Measurements from ENCODE around the gene TMEM150A. TPM values are rescaled to one million over a fixed set of nuclear protein-coding genes. Genes with fewer than 3 reads are reported as not detected.

The TMEM150A gene
- total and polyA plus RNA-seq, 2 of the 4 experiments (the other 2 are of a cell fraction): 4.8 to 16.3 TPM

GRCh38 chr2:85647823-85648526 lies 45.5 kb upstream of the TMEM150A start:
- peak overlapping the region; percentile 18; the same call in 1 of the 2 replicates for H2BK20ac ChIP-seq (ENCODE audit: low read depth, low read length)
- no TSS peak for BruUV-seq (replicated peaks)
- peaks cover 52% of the 10 kb centered on the region for H3K36me3 ChIP-seq (ENCODE audit: control insufficient read depth, insufficient read depth, low read length)
- no peak overlapping the region; the same call in 1 of the 2 replicates for H4K5ac ChIP-seq (ENCODE audit: low read depth, low read length)
- ChIA-PET CTCF (interaction anchor here (1.1 to 3.9 kb wide), 4 partner anchors 11 to 61 kb away, joined by 5 to 31 read pairs (median 8); no protein-coding TSS in a partner anchor), POLR2A (ENCODE audit: unreplicated experiment) (no interaction called here)
- no peaks in the 10 kb centered on the region for H3K9me3 ChIP-seq (ENCODE audit: control insufficient read depth, insufficient read depth, low read length)
- H3K9me1 ChIP-seq (ENCODE audit: insufficient read depth, low read length): peaks cover 15% of the 10 kb centered on the region
- no peak overlapping the region for H2AFZ ChIP-seq (replicated peaks; ENCODE audit: low read length, poor library complexity)
- no peak overlapping the region for H3K56ac ChIP-seq (ENCODE audit: extremely low read depth, insufficient read depth, low read length)
- intact Hi-C loops (cut with micrococcal nuclease): loop anchor here (1.0 kb wide), 2 partner anchors 59 to 166 kb away; no protein-coding TSS in a partner anchor
- no peak overlapping the region for H3K4me2 ChIP-seq (ENCODE audit: low read depth, low read length)
- H2BK120ac ChIP-seq (ENCODE audit: low read depth, low read length): peak overlapping the region; percentile 13; the same call in 1 of the 2 replicates
- 94% methylated on average over 5 of the region's 10 CpGs; no CpG with 5 or more reads in 1 of the 2 experiments for WGBS, 2 experiments (ENCODE audit: extremely low coverage in 2 of 2, insufficient read length in 1 of 2)
- H4K8ac ChIP-seq (ENCODE audit: low read depth in 2 of 2, low read length in 2 of 2): peak overlapping the region; percentile 67 to 77; a peak in 2 of 4 replicates
- H4K20me1 ChIP-seq (ENCODE audit: insufficient read depth, low read length): peaks cover 14% of the 10 kb centered on the region
- peak overlapping the region; percentile 53; the same call in 1 of the 2 replicates for H3K27ac ChIP-seq (ENCODE audit: insufficient read depth, low read length)
- no peak overlapping the region for H3K23ac ChIP-seq (ENCODE audit: low read depth, low read length)
- 0 out of 2 replicates have a peak overlapping the region, but pooled peaks have one; percentile 20 for H3K14ac ChIP-seq (replicated peaks; ENCODE audit: low read depth, low read length)
- peak overlapping the region; percentile 20; the same call in 1 of the 2 replicates for H3K18ac ChIP-seq (ENCODE audit: low read depth, low read length)
- H2BK5ac ChIP-seq (ENCODE audit: low read depth, low read length, poor library complexity, severe bottlenecking): peak overlapping the region; percentile 96
- no peak overlapping the region for H3K4me3 ChIP-seq (ENCODE audit: insufficient read depth, low read depth, low read length)
- in situ Hi-C loops (cut with MboI; ENCODE audit: low sequenced_read_pairs): loop anchor here (5.0 kb wide), 1 partner anchor 59 kb away; no protein-coding TSS in a partner anchor
- H3K4me1 ChIP-seq (ENCODE audit: control insufficient read depth, insufficient read depth, low read length): peaks cover 24% of the 10 kb centered on the region
- dilution Hi-C loops (cut with HindIII; ENCODE audit: low sequenced_read_pairs, unreplicated experiment): no loop called here
- TF ChIP-seq RAD21 (IDR thresholded peaks at IDR 0.05; ENCODE audit: low read length) (no peak), CEBPB (IDR thresholded peaks at IDR 0.05; ENCODE audit: low read depth, low read length) (no peak), MXI1 (IDR thresholded peaks at IDR 0.05; ENCODE audit: borderline replicate concordance, low read depth, low read length) (no peak), SMC3 (IDR thresholded peaks at IDR 0.05; ENCODE audit: low read depth, low read length) (no peak), BHLHE40 (IDR thresholded peaks at IDR 0.05; ENCODE audit: low read depth, low read length) (no peak), RCOR1 (IDR thresholded peaks at IDR 0.05; ENCODE audit: insufficient replicate concordance, low read length) (no peak)
- H2BK15ac ChIP-seq (ENCODE audit: low read depth, low read length): peak overlapping the region; percentile 86; the same call in 2 of the 3 replicates
- H2AK9ac ChIP-seq (replicated peaks; ENCODE audit: low read depth, low read length, poor library complexity): peak overlapping the region; percentile 5
- peaks cover 14 to 18% of the 10 kb centered on the region in 2 experiments for H3K79me1 ChIP-seq (ENCODE audit: low read depth in 1 of 2, low read length in 2 of 2)
- peak overlapping the region; percentile 77 for H3K4ac ChIP-seq (ENCODE audit: low read depth, low read length)
- peak overlapping the region; percentile 20 for H3K9ac ChIP-seq (ENCODE audit: low read depth, low read length)
- ATAC-seq (ENCODE audit: low read depth) (no peak), DNase-seq (no peak)
- peak overlapping the region; percentile 40; the same call in 1 of the 2 replicates for H2AK5ac ChIP-seq (ENCODE audit: low read depth, low read length)
- no peaks in the 10 kb centered on the region for H3K27me3 ChIP-seq (ENCODE audit: control insufficient read depth, insufficient read depth, low read length)
- H4K91ac ChIP-seq (ENCODE audit: insufficient read depth, low read depth, low read length): peak overlapping the region; percentile 39

Measured in IMR-90 (cell line).